SK-N-SH (cell line): Measurements from ENCODE around the gene PCBP3. TPM values are rescaled to one million over a fixed set of nuclear protein-coding genes. Genes with fewer than 3 reads are reported as not detected.

Experiments
- CTCF ChIA-PET: fragments of 300-600, 350-600 bp; formaldehyde crosslinking; extraction: SDS; loops from one replicate; lab custom pipeline; 2021; lab: Yijun Ruan, JAX
- POLR2A ChIA-PET: fragments of 350-600 bp; sonication (Branson Sonifier 250); formaldehyde crosslinking; extraction: SDS; loops from one replicate; lab custom pipeline; 2020; ENCODE audit warnings: antibody characterized with exemption, inconsistent platforms; lab: Yijun Ruan, JAX
- DNase-seq: peaks from one replicate; pipeline ENCODE4 v3.0.0; 2012
- H2AFZ ChIP-seq: fragments of 200-600 bp; sonication (generic); 2 replicates; pipeline ENCODE4 v1.8.1; 2016; ENCODE audit warnings: antibody characterized with exemption, mild to moderate bottlenecking, low read depth
- H3F3A ChIP-seq: fragments of 200-600 bp; sonication (generic); replicated peaks from 2 replicates; pipeline ENCODE3; 2016; ENCODE audit warnings: antibody characterized with exemption, mild to moderate bottlenecking; ENCODE audit not compliant: insufficient read depth
- H3K27ac ChIP-seq, 2 experiments: fragments of 200-500 bp in 1 of 2; fragments of 200-600 bp in 1 of 2; sonication (Bioruptor generic) in 1 of 2; sonication (generic), shearing (Covaris generic) in 1 of 2; 2 replicates each; pipeline versions ENCODE4 v1.5.1 to v1.6.1; 2014 to 2016; ENCODE audit warnings: low read depth in 2 of 2, inconsistent platforms in 1 of 2, low read length in 1 of 2, mild to moderate bottlenecking in 1 of 2, mixed read lengths in 1 of 2
- H3K27me3 ChIP-seq: fragments of 200-600 bp; sonication (generic), shearing (Covaris generic); 2 replicates; pipeline ENCODE4 v1.6.1; 2016; ENCODE audit warnings: mixed run types; ENCODE audit not compliant: insufficient read depth
- H3K36me3 ChIP-seq, 2 experiments: fragments of 200-500 bp in 1 of 2; fragments of 200-600 bp in 1 of 2; sonication (Bioruptor generic) in 1 of 2; sonication (generic) in 1 of 2; replicated peaks in 1 of 2; 2 replicates each; pipeline versions ENCODE3 to v1.5.1; 2014 to 2016; ENCODE audit warnings: low read length in 1 of 2, mild to moderate bottlenecking in 1 of 2; ENCODE audit not compliant: insufficient read depth in 2 of 2, control insufficient read depth in 1 of 2
- H3K4me1 ChIP-seq, 2 experiments: fragments of 200-500 bp in 1 of 2; fragments of 200-600 bp in 1 of 2; sonication (Bioruptor generic) in 1 of 2; sonication (generic), shearing (Covaris generic) in 1 of 2; 2 replicates each; pipeline versions ENCODE4 v1.5.1 to v1.6.1; 2014 to 2016; ENCODE audit warnings: low read depth in 1 of 2, low read length in 1 of 2, mixed run types in 1 of 2; ENCODE audit not compliant: insufficient read depth in 2 of 2, control insufficient read depth in 1 of 2
- H3K4me2 ChIP-seq: fragments of 200-600 bp; sonication (generic), shearing (Covaris generic); 2 replicates; pipeline ENCODE4 v1.6.1; 2017; ENCODE audit warnings: mixed run types
- H3K4me3 ChIP-seq, 2 experiments: fragments of 200-500 bp in 1 of 2; fragments of 200-600 bp in 1 of 2; sonication (Bioruptor generic) in 1 of 2; sonication (generic), shearing (Covaris generic) in 1 of 2; 2 replicates each; pipeline versions ENCODE4 v1.5.1 to v1.8.1; 2014 to 2016; ENCODE audit warnings: low read depth in 2 of 2, inconsistent platforms in 1 of 2, low read length in 1 of 2, mild to moderate bottlenecking in 1 of 2, mixed read lengths in 1 of 2, moderate library complexity in 1 of 2
- H3K79me2 ChIP-seq: fragments of 200-600 bp; sonication (generic); 2 replicates; pipeline ENCODE4 v1.8.1; 2017; ENCODE audit warnings: mild to moderate bottlenecking; ENCODE audit not compliant: insufficient read depth
- H3K9ac ChIP-seq: fragments of 200-600 bp; sonication (generic); 2 replicates; pipeline ENCODE4 v1.6.1; 2017; ENCODE audit warnings: mixed run types
- H3K9me2 ChIP-seq: fragments of 200-600 bp; sonication (generic); 2 replicates; pipeline ENCODE4 v1.6.1; 2017; ENCODE audit warnings: mixed run types
- H3K9me3 ChIP-seq: fragments of 200-600 bp; sonication (generic); 2 replicates; pipeline ENCODE4 v1.6.1; 2017; ENCODE audit warnings: mixed run types, mild to moderate bottlenecking, moderate library complexity
- H4K20me1 ChIP-seq: fragments of 200-600 bp; sonication (generic); 2 replicates; pipeline ENCODE4 v1.6.1; 2017; ENCODE audit warnings: mild to moderate bottlenecking, mixed run types; ENCODE audit not compliant: insufficient read depth
- ELF1 ChIP-seq: IDR thresholded peaks from 2 replicates; pipeline ENCODE4 v1.4.0; 2012
- EP300 ChIP-seq, 2 experiments: IDR thresholded peaks; 2 replicates each; pipeline versions ENCODE4 v1.4.0 to v1.6.1; 2012; ENCODE audit warnings: borderline replicate concordance in 1 of 2, low read depth in 1 of 2, low read length in 1 of 2
- FOXJ3 ChIP-seq: sonication (generic); formaldehyde crosslinking; IDR thresholded peaks from 2 replicates; pipeline ENCODE4 v1.5.1; 2020; ENCODE audit warnings: mild to moderate bottlenecking, missing genetic modification reagents
- GATA2 ChIP-seq: sonication (generic); formaldehyde crosslinking; IDR thresholded peaks from 2 replicates; pipeline ENCODE4 v1.5.0; 2020; ENCODE audit warnings: mild to moderate bottlenecking, missing genetic modification reagents
- JUND ChIP-seq: IDR thresholded peaks from 2 replicates; pipeline ENCODE4 v1.4.0; 2012
- MEF2A ChIP-seq: IDR thresholded peaks from 2 replicates; pipeline ENCODE4 v1.4.0; 2012; ENCODE audit warnings: low read depth, borderline replicate concordance
- MXI1 ChIP-seq: IDR thresholded peaks from 2 replicates; pipeline ENCODE4 v1.6.1; 2012; ENCODE audit warnings: mild to moderate bottlenecking, low read depth, low read length, improper control_type of control experiment
- NFIC ChIP-seq: IDR thresholded peaks from 2 replicates; pipeline ENCODE4 v1.4.0; 2012; ENCODE audit warnings: borderline replicate concordance
- NRF1 ChIP-seq: IDR thresholded peaks from 2 replicates; pipeline ENCODE4 v1.6.1; 2012; ENCODE audit warnings: low read depth, mild to moderate bottlenecking, low read length
- RAD21 ChIP-seq: IDR thresholded peaks from 2 replicates; pipeline ENCODE4 v1.6.1; 2012; ENCODE audit warnings: mild to moderate bottlenecking, low read length
- SMC3 ChIP-seq: IDR thresholded peaks from 2 replicates; pipeline ENCODE4 v1.6.1; 2012; ENCODE audit warnings: low read depth, low read length, improper control_type of control experiment
- TEAD4 ChIP-seq: IDR thresholded peaks from 2 replicates; pipeline ENCODE4 v1.4.0; 2012; ENCODE audit warnings: mild to moderate bottlenecking, borderline replicate concordance; ENCODE audit not compliant: insufficient read depth
- WGBS: methylation state at CpG from one replicate; pipeline ENCODE4 v1.1.6; 2017; ENCODE audit warnings: low lambda C conversion rate; 5-methylcytosine and 5-hydroxymethylcytosine counted together
- polyA plus RNA-seq, 3 experiments: library from polyadenylated mRNA; depleted of rRNA; stranded (reverse); fragments of >200 nt; gene quantifications; 2 replicates each; pipeline ENCODE4 v1.2.3, GENCODE V29; 2012
- TF ChIP-seq, protein P1 (sequence below): IDR thresholded peaks from 2 replicates; pipeline ENCODE4 v1.6.1; 2012; ENCODE audit warnings: mild to moderate bottlenecking, low read depth, low read length, moderate library complexity
- TF ChIP-seq, protein P2 (sequence below): IDR thresholded peaks from 2 replicates; pipeline ENCODE4 v1.4.0; 2012; ENCODE audit warnings: low read depth
- TF ChIP-seq, protein P3 (sequence below): fragments of 150-350 bp; IDR thresholded peaks from 2 replicates; pipeline ENCODE4 v1.6.1; 2016; ENCODE audit warnings: mild to moderate bottlenecking, low read depth, low read length

Gene PCBP3
- polyA plus RNA-seq, 1 of the 3 experiments (the other 2 are of a cell fraction), result 9.5 TPM

DNA sequence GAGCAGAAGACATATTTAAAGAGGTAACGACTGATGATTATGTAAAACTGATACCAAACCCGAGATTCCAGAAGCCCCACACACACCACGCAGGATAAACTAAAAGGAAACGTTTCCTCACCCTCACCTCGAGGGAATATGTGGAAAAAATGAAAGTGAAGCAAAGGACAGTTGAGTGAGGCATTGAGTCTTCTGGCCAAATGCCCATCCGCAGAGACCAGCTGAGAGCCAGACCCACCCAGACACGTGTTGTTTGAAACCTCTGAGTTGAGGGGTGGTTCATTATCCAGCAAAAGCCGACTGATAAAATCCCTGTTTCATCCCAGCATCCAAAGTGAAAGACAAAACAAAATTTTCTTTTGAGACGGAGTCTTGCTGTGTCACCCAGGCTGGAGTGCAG lies 29.6 kb upstream of the PCBP3 start:
- no peak overlapping the region for H3K9ac ChIP-seq
- H4K20me1 ChIP-seq, result no peaks in the 10 kb centered on the region
- no peaks in the 10 kb centered on the region for H3K79me2 ChIP-seq
- CTCF ChIA-PET, result interaction anchor here (1.5 to 5.2 kb wide), 2 partner anchors 18 to 58 kb away, joined by 5 to 25 read pairs; no protein-coding TSS in a partner anchor
- no peak for TF ChIP-seq EP300 (IDR thresholded peaks at IDR 0.05; ENCODE audit: borderline replicate concordance in 1 of 2, low read depth in 1 of 2, low read length in 1 of 2)
- TF ChIP-seq ELF1, result no peak
- TF ChIP-seq SMC3, result no peak
- no peak for TF ChIP-seq RAD21
- TF ChIP-seq NRF1, result no peak
- TF ChIP-seq MXI1, result no peak
- TF ChIP-seq FOXJ3 (CRISPR knock-in tag), result no peak
- TF ChIP-seq MEF2A, result no peak
- TF ChIP-seq, protein P1, sequence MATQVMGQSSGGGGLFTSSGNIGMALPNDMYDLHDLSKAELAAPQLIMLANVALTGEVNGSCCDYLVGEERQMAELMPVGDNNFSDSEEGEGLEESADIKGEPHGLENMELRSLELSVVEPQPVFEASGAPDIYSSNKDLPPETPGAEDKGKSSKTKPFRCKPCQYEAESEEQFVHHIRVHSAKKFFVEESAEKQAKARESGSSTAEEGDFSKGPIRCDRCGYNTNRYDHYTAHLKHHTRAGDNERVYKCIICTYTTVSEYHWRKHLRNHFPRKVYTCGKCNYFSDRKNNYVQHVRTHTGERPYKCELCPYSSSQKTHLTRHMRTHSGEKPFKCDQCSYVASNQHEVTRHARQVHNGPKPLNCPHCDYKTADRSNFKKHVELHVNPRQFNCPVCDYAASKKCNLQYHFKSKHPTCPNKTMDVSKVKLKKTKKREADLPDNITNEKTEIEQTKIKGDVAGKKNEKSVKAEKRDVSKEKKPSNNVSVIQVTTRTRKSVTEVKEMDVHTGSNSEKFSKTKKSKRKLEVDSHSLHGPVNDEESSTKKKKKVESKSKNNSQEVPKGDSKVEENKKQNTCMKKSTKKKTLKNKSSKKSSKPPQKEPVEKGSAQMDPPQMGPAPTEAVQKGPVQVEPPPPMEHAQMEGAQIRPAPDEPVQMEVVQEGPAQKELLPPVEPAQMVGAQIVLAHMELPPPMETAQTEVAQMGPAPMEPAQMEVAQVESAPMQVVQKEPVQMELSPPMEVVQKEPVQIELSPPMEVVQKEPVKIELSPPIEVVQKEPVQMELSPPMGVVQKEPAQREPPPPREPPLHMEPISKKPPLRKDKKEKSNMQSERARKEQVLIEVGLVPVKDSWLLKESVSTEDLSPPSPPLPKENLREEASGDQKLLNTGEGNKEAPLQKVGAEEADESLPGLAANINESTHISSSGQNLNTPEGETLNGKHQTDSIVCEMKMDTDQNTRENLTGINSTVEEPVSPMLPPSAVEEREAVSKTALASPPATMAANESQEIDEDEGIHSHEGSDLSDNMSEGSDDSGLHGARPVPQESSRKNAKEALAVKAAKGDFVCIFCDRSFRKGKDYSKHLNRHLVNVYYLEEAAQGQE, result no peak
- no peak for TF ChIP-seq TEAD4
- no peaks in the 10 kb centered on the region for H3K9me3 ChIP-seq
- WGBS, result 83% methylated on average over 9 of the region's 9 CpGs
- H3K9me2 ChIP-seq, result no peaks in the 10 kb centered on the region
- H3K36me3 ChIP-seq, result no peaks in the 10 kb centered on the region
- POLR2A ChIA-PET, result no interaction called here
- no peak overlapping the region for H3K4me3 ChIP-seq
- no peaks in the 10 kb centered on the region for H3F3A ChIP-seq
- peaks cover 2% of the 10 kb centered on the region; the same call in 1 of the 2 replicates for H3K27me3 ChIP-seq
- no peak for DNase-seq
- H3K27ac ChIP-seq, result no peak overlapping the region
- H3K4me2 ChIP-seq, result no peak overlapping the region
- peaks cover 7 to 29% of the 10 kb centered on the region in 2 experiments; a peak in 2 of 4 replicates for H3K4me1 ChIP-seq
- no peak overlapping the region for H2AFZ ChIP-seq

DNA sequence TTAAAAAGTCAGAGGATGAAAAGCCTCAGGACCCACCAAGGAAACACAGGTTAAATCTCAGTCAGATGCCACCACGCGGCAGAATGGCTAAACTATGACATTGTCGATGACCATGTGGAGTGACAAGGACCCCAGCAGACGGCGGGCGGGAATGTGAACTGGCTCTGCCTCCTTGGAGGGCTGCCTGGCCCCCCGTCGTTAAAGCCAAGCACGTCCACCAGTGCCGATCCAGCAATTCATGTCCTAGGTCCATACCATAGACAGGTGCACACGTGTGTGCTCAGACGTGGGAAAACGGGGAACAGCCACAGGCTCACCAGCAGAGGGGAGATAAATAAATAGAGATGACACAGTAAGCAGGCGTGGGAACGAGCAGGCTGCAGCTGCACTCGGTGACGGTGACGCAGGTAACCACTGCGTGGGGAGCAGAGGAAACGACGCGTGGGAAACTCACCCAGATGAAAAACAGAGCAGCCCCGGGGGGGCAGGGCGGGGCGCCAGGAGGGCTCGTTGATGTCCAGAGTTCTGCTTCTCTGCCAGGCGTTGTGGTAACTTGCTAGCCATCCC lies 28.3 kb upstream of the PCBP3 start:
- H3K4me3 ChIP-seq, result peak overlapping the region in 1 of 2 experiments; percentile 2; a peak in 1 of 4 replicates
- H3K9ac ChIP-seq, result no peak overlapping the region
- H3F3A ChIP-seq, result no peaks in the 10 kb centered on the region
- peaks cover 7 to 29% of the 10 kb centered on the region in 2 experiments; a peak in 2 of 4 replicates for H3K4me1 ChIP-seq
- no peaks in the 10 kb centered on the region for H3K9me2 ChIP-seq
- no peaks in the 10 kb centered on the region for H3K9me3 ChIP-seq
- no peaks in the 10 kb centered on the region; the same call in 1 of the 2 replicates for H3K27me3 ChIP-seq
- no peaks in the 10 kb centered on the region for H4K20me1 ChIP-seq
- DNase-seq, result peak; percentile 72
- peak overlapping the region; percentile 19 for H3K4me2 ChIP-seq
- ChIA-PET CTCF (interaction anchor here (1.1 to 5.2 kb wide), 2 partner anchors 16 to 59 kb away, joined by 4 to 25 read pairs; no protein-coding TSS in a partner anchor), POLR2A (no interaction called here)
- no peak overlapping the region for H3K27ac ChIP-seq
- TF ChIP-seq RAD21, result peak; percentile 22; the same call in 1 of the 2 replicates
- no peak for TF ChIP-seq NFIC
- TF ChIP-seq, protein P2, sequence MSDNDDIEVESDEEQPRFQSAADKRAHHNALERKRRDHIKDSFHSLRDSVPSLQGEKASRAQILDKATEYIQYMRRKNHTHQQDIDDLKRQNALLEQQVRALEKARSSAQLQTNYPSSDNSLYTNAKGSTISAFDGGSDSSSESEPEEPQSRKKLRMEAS, result no peak
- TF ChIP-seq, protein P3, sequence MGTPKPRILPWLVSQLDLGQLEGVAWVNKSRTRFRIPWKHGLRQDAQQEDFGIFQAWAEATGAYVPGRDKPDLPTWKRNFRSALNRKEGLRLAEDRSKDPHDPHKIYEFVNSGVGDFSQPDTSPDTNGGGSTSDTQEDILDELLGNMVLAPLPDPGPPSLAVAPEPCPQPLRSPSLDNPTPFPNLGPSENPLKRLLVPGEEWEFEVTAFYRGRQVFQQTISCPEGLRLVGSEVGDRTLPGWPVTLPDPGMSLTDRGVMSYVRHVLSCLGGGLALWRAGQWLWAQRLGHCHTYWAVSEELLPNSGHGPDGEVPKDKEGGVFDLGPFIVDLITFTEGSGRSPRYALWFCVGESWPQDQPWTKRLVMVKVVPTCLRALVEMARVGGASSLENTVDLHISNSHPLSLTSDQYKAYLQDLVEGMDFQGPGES, result no peak
- TF ChIP-seq JUND, result no peak
- peak; percentile 79 for TF ChIP-seq MXI1
- TF ChIP-seq GATA2 (CRISPR knock-in tag), result no peak
- 13% methylated on average over 24 of the region's 27 CpGs for WGBS
- H2AFZ ChIP-seq, result no peak overlapping the region
- no peaks in the 10 kb centered on the region for H3K79me2 ChIP-seq
- H3K36me3 ChIP-seq, result no peaks in the 10 kb centered on the region
